Measurements from ENCODE around the gene SPATA21.

Gene SPATA21

GRCh38 chr1:16451841-16452528 lies 14.8 kb upstream of the SPATA21 start:
- DNase-seq (ENCODE audit: low read depth in 2 of 2) = no peak

- no peak for DNase-seq (ENCODE audit: low read depth in 2 of 2)
Observed at GRCh38 chr1:16450863-16451481, 13.7 kb upstream of the SPATA21 start.

- no peak for DNase-seq (ENCODE audit: low read depth in 2 of 2)
Observed at GRCh38 chr1:16449666-16450065, 12.4 kb upstream of the SPATA21 start.

- no peak for DNase-seq (ENCODE audit: low read depth in 2 of 2)
Observed at GRCh38 chr1:16449065-16449464, 11.8 kb upstream of the SPATA21 start.

GRCh38 chr1:16447641-16448040 lies 10.4 kb upstream of the SPATA21 start:
- DNase-seq (ENCODE audit: low read depth in 2 of 2) = no peak

GRCh38 chr1:16446116-16446515 lies 8.9 kb upstream of the SPATA21 start:
- DNase-seq (ENCODE audit: low read depth in 2 of 2) = no peak

- no peak for DNase-seq (ENCODE audit: low read depth in 2 of 2)
Observed at GRCh38 chr1:16445052-16445451, 7.8 kb upstream of the SPATA21 start.

GRCh38 chr1:16443975-16444770 lies 6.9 kb upstream of the SPATA21 start:
- DNase-seq (ENCODE audit: low read depth in 2 of 2) = no peak

- no peak for DNase-seq (ENCODE audit: low read depth in 2 of 2)
Observed at GRCh38 chr1:16442941-16443340, 5.7 kb upstream of the SPATA21 start.

GRCh38 chr1:16442265-16442664 lies 5.0 kb upstream of the SPATA21 start:
- DNase-seq (ENCODE audit: low read depth in 2 of 2) = no peak

- no peak for DNase-seq (ENCODE audit: low read depth in 2 of 2)
Observed at GRCh38 chr1:16441282-16441665, 4.0 kb upstream of the SPATA21 start.

GRCh38 chr1:16440470-16441281 lies 3.5 kb upstream of the SPATA21 start, which contains the start of gene NECAP2:
Gene NECAP2 (plus strand): TSS chr1:16440724. CDS start chr1:16440762, 38 bp downstream.
- peak; percentile 90 to 94 for DNase-seq (ENCODE audit: low read depth in 2 of 2)

GRCh38 chr1:16440131-16440469 lies 2.9 kb upstream of the SPATA21 start:
- no peak for DNase-seq (ENCODE audit: low read depth in 2 of 2)

GRCh38 chr1:16438924-16439323 lies 1.7 kb upstream of the SPATA21 start:
- no peak for DNase-seq (ENCODE audit: low read depth in 2 of 2)

- no peak for DNase-seq (ENCODE audit: low read depth in 2 of 2)
Observed at GRCh38 chr1:16438516-16438915, 1.3 kb upstream of the SPATA21 start.

GRCh38 chr1:16434501-16434900 lies 2.7 kb downstream of the SPATA21 start:
- no peak for DNase-seq (ENCODE audit: low read depth in 2 of 2)

GRCh38 chr1:16434007-16434406 lies 3.2 kb downstream of the SPATA21 start:
- DNase-seq (ENCODE audit: low read depth in 2 of 2) = no peak

- DNase-seq (ENCODE audit: low read depth in 2 of 2) = no peak
Observed at GRCh38 chr1:16433030-16433429, 4.2 kb downstream of the SPATA21 start.

GRCh38 chr1:16430606-16431005 lies 6.6 kb downstream of the SPATA21 start:
- no peak for DNase-seq (ENCODE audit: low read depth in 2 of 2)

GRCh38 chr1:16425125-16426025 lies 11.8 kb downstream of the SPATA21 start:
- DNase-seq (ENCODE audit: low read depth in 2 of 2) = no peak

GRCh38 chr1:16422041-16422440 lies 15.2 kb downstream of the SPATA21 start:
- no peak for DNase-seq (ENCODE audit: low read depth in 2 of 2)
